Activated naive CD8-positive, alpha-beta T cell treated with anti-CD3 and anti-CD28 coated beads for 36 hours (primary cell): Measurements from ENCODE around the gene EIF2B2. TPM values are rescaled to one million over a fixed set of nuclear protein-coding genes. Genes with fewer than 3 reads are reported as not detected.

Experiments
- DNase-seq: peaks from one replicate; pipeline ENCODE4 v3.0.0; 2021
- H3K27ac Mint-ChIP-seq: one replicate; pipeline ENCODE4 v1.8.0; 2022; ENCODE audit warnings: mild to moderate bottlenecking, moderate library complexity, mixed read lengths
- H3K27me3 Mint-ChIP-seq: one replicate; pipeline ENCODE4 v1.8.0; 2022; ENCODE audit warnings: mild to moderate bottlenecking, mixed read lengths
- H3K36me3 Mint-ChIP-seq: one replicate; pipeline ENCODE4 v1.8.0; 2021; ENCODE audit warnings: mild to moderate bottlenecking, mixed read lengths
- H3K4me1 Mint-ChIP-seq: one replicate; pipeline ENCODE4 v1.8.0; 2021; ENCODE audit warnings: mixed read lengths
- H3K4me3 Mint-ChIP-seq: one replicate; pipeline ENCODE4 v1.8.0; 2022; ENCODE audit warnings: mild to moderate bottlenecking, moderate library complexity, mixed read lengths
- H3K9me3 Mint-ChIP-seq: one replicate; pipeline ENCODE4 v1.8.0; 2022; ENCODE audit warnings: mixed read lengths
- total RNA-seq, 2 experiments: library from RNA; stranded (reverse); gene quantifications; one replicate each; pipeline ENCODE4 v1.2.3, GENCODE V29; 2021

The EIF2B2 gene
- total RNA-seq, 2 experiments from 2014 or later = 55.6 to 60.1 TPM

GRCh38 chr14:75059642-75060041 is 56.9 kb downstream of the EIF2B2 start:
- Mint-ChIP-seq H3K27me3 (no peaks in the 10 kb centered on the region), H3K4me3 (no peak overlapping the region), H3K27ac (no peak overlapping the region), H3K36me3 (peaks cover 43% of the 10 kb centered on the region), H3K4me1 (peaks cover 31% of the 10 kb centered on the region), H3K9me3 (peaks cover 5% of the 10 kb centered on the region)
- DNase-seq = no peak

GRCh38 chr14:75060420-75060819 is 57.7 kb downstream of the EIF2B2 start:
- Mint-ChIP-seq H3K4me1 (peaks cover 32% of the 10 kb centered on the region), H3K27ac (no peak overlapping the region), H3K4me3 (no peak overlapping the region), H3K27me3 (no peaks in the 10 kb centered on the region), H3K36me3 (peaks cover 39% of the 10 kb centered on the region), H3K9me3 (peaks cover 5% of the 10 kb centered on the region)
- no peak for DNase-seq

Other genes with a start within 250 kb of the EIF2B2 start
- gene YLPM1, start 239.6 kb upstream of the EIF2B2 start, total RNA-seq = 10 to 100 TPM; 48.5 to 51.8 TPM
- 1 to 10 TPM in 1 of 2 experiments, under 1 TPM in 1; 0.87 to 1.5 TPM for gene PROX2, start 126.8 kb upstream of the EIF2B2 start, total RNA-seq
- 100 to 1,000 TPM; 134 to 136 TPM for gene DLST, start 121.0 kb upstream of the EIF2B2 start, total RNA-seq
- gene RPS6KL1, start 79.7 kb upstream of the EIF2B2 start, total RNA-seq = 1 to 10 TPM; 6.0 to 6.5 TPM
- under 1 TPM in 1 of 2 experiments, not detected in 1; 0.21 TPM for gene PGF, start 47.3 kb upstream of the EIF2B2 start, total RNA-seq
- 10 to 100 TPM; 15.5 to 16.7 TPM for gene MLH3, start 48.5 kb downstream of the EIF2B2 start, total RNA-seq
- gene ACYP1, start 61.1 kb downstream of the EIF2B2 start, total RNA-seq = 10 to 100 TPM; 27.7 to 29.0 TPM
- under 1 TPM; 0.40 to 0.56 TPM for gene ZC2HC1C, start 66.7 kb downstream of the EIF2B2 start, total RNA-seq
- gene NEK9, start 124.1 kb downstream of the EIF2B2 start, total RNA-seq = 10 to 100 TPM; 50.1 to 50.9 TPM
- gene TMED10, start 173.7 kb downstream of the EIF2B2 start, total RNA-seq = 100 to 1,000 TPM; 160 to 169 TPM